Motor neuron (in vitro differentiated cells): ENCODE results near the gene C10orf53. TPM values are rescaled to one million over a fixed set of nuclear protein-coding genes. Genes with fewer than 3 reads are reported as not detected.

Experiments
- ATAC-seq, 8 experiments: fragments of 200-7000 bp; cut with Tn5 transposase; replicated peaks in 6 of 8; 2 replicates each; pipeline ENCODE4 v1.8.0; 2021; ENCODE audit warnings: mild to moderate bottlenecking in 8 of 8, moderate library complexity in 8 of 8
- H3K27ac ChIP-seq, 2 donors: fragments of 250-450 bp; sonication (Bioruptor Pico); 2 replicates each; pipeline ENCODE4 v1.9.0; 2021; ENCODE audit warnings: antibody characterized with exemption in 2 of 2, mild to moderate bottlenecking in 2 of 2, moderate library complexity in 1 of 2
- H3K4me1 ChIP-seq, 2 donors: fragments of 250-450 bp; sonication (Bioruptor Pico); replicated peaks in 1 of 2; 2 replicates each; pipeline ENCODE4 v1.6.1; 2021; ENCODE audit warnings: antibody characterized with exemption in 2 of 2, mild to moderate bottlenecking in 2 of 2, moderate library complexity in 1 of 2
- H3K4me3 ChIP-seq, 5 donors: fragments of 250-450 bp; sonication (Bioruptor Pico); 2 replicates each; pipeline ENCODE4 v1.9.0; 2021; ENCODE audit warnings: antibody characterized with exemption in 5 of 5, mild to moderate bottlenecking in 5 of 5, moderate library complexity in 4 of 5
- WGBS, 10 experiments: fragments of 450-650 bp; shearing (Covaris generic); methylation state at CpG; one replicate each; pipeline ENCODE4 v1.0.0; 2022; 5-methylcytosine and 5-hydroxymethylcytosine counted together
- in situ Hi-C, 9 experiments: fragments of 400-800 bp; cut with MboI; loops; one replicate each; pipeline ENCODE4 v1.15.0; 2021; ENCODE audit warnings: low sequenced_read_pairs in 9 of 9, low pct_unique_long_range_greater_than_20kb in 2 of 9; ENCODE audit not compliant: unreplicated experiment in 9 of 9
- total RNA-seq, 8 experiments: library from RNA; unstranded; fragments of 300-600 nt; gene quantifications; 2 replicates each; pipeline versions ENCODE4 v1.2.3 to v1.2.4, GENCODE V29; 2022

Gene C10orf53
- total RNA-seq, 8 experiments from 2014 or later = 0.21 to 0.76 (median 0.49) TPM; not detected in 3

DNA sequence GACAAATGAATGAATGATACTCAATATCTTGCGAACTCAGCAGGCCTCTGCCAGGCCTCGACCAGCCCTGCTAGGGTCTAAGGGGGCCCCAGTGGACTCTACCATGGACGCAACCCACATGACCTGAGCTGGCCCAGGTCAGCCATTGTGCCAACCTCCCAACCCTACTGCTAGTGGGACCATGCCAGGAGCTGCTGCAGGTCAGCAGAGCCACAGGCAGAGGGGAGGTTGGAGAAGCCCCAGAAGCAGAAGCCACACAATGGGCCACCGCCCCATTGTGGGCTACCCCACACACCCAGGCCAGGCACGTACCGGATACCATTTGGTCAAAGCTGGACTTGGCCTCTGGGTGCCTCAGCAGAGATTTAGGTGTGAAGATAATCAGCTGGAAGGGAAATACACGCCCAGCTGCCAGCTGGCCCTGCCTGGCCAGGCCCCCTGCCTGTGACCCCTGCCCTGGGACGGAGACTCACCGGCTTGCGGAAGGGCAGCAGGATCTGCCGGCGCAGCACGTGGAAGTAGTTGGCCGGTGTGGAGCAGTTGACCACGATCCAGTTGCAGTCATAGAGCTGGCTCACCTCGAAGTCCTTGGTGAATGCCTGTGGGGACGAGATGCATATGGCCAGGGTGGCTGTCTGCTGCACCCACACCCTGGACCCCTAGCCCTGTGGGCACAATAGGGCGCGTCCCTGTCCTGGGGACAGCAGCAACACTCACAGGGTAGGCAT lies 58.2 kb downstream of the C10orf53 start:
- in situ Hi-C loops = no loop called here
- ATAC-seq = no peak
- WGBS, 10 experiments = 29 to 100% (median 99%) methylated on average over 1 to 9 of the region's 19 CpGs; no CpG with 5 or more reads in 2 of the 10 experiments
- Histone ChIP-seq H3K4me1 (no peaks in the 10 kb centered on the region), H3K4me3 (no peak overlapping the region), H3K27ac (no peak overlapping the region)

DNA sequence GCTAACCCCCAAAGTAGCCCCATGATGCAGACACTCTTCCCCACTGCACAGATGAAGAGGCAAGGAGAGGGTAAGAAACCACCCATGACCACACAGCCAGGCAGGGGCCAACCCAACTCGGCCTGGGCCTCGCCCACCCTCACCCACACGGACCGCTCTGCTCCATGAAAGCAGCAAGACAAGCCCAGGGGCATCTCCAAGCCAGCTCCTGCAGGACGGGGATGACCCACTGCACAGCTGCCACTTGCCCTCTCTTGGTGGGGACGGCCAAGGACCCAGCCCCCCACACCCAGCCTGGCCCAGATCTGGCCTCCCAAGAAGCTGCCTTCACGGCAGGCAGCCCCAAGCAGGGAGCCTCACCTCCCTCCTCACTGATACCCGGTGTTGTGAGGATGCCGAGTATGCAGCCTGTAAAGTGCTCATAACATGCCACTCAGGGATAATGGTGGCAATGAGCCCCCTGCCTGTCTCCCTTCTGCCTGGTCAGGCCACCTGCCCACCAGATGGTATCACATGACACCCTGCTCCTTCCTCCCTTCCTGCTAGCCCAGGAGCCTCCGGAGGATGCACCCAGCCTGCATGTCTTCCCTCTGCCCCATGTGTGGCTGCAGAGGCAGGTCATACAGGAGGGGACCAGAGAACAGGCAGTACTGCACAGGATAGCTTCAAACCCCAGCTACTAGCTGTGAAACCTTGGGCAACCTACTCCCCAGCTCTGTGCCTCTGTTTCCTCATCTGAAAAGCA lies 59.3 kb downstream of the C10orf53 start:
- no peak overlapping the region for H3K4me3 ChIP-seq
- H3K27ac ChIP-seq = no peak overlapping the region
- in situ Hi-C loops = no loop called here
- no CpG with 5 or more reads among the region's 10 CpGs for WGBS, 10 experiments
- no peak for ATAC-seq
- no peaks in the 10 kb centered on the region for H3K4me1 ChIP-seq

DNA sequence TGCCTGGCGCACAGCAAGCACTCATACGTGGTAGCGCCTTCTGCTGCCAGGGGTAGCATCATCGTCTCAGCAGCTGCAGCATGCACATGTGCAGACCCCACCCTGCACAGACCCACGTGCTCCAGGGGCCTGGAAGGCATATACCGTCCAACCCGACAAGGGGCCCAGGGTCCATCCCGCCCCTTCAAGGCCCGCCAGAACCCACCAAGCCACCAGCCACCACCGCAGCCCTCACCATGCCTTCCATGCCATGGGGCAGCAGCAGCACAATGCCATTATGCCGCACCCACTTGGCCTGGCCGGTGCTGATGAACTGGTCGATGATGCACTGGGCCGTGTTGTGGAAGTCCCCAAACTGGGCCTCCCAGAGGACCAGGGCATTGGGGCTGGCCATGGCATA lies 60.0 kb downstream of the C10orf53 start:
- 24 to 100% (median 75%) methylated on average over 1 to 4 of the region's 14 CpGs; no CpG with 5 or more reads in 5 of the 10 experiments for WGBS, 10 experiments
- no peak for ATAC-seq
- no peak overlapping the region for H3K27ac ChIP-seq
- no peaks in the 10 kb centered on the region for H3K4me1 ChIP-seq
- in situ Hi-C loops = no loop called here
- H3K4me3 ChIP-seq = no peak overlapping the region

DNA sequence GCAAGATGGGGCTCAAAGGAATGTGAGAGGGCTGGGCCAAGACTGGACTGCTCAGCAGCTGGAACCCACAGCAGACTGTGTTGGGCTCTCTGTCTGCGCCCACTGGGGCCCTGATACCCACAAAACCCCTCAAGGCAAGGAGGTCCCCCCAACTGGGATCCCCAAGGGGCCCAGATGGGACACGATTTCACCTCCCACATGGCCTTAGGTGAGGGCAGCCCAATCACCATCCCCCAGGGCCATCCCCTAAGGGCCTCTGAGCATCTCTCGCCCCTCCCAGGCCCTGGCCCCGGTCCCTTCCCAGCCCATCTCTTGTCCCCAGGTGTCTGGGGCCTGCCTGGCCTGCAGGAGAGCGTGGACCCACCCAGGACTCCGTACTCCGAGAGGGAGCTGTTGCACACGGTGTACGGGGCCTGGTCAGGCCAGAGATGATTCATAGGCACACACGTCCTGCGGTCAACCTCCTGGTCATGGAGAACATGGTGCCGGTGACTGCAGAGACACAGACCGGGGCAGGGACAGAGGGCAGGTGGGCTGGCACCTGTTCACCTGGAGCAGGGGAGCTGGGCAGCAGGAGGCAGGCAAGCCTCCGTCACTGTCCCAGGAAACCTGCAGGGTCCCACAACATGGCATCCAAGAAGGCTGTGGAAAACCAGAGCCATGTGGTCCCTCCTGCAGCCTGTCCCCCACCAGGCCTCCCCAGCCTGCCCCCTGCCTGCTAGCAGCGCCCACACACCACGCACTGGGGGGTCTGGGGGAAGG lies 61.1 kb downstream of the C10orf53 start:
- Histone ChIP-seq H3K4me3 (no peak overlapping the region), H3K4me1 (no peaks in the 10 kb centered on the region), H3K27ac (no peak overlapping the region)
- ATAC-seq = no peak
- WGBS, 10 experiments = 40 to 100% methylated on average over 1 of the region's 16 CpGs; no CpG with 5 or more reads in 8 of the 10 experiments
- in situ Hi-C loops = no loop called here

DNA sequence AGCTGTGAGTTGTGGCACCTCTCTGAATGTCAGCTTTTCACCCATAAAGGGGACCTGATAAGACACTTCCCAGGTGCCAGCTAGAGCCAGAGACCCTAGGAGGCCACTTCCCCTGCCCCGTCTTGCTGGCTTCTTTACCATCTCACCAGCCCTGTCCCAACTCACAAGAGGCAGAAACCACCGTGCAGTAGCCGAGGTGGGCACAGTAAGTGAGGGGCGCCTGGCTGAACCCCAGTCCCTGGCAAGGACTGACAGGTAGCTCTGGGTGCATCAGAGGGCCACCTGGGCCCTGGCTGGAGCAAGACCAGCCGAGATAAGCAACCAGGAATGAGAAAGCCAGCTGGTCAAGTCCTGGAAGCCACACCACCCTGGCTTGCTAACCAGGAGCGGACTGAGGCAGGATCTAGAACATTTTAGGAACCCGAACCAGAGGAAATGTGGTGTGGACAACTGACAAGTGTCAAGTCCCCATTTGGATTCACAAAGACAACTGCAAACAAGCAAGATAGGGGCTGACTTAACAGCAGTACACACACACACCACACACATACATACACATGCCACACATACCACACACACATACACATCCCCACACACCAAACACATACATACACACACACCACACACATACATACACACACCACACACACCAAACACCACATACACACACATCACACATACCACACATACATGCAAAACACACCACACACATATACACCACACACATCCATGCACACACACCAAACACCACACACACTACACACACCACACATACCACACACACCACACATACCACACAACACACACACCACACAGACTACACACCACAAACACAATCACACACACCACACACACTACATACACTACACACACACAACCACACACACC lies 61.9 kb downstream of the C10orf53 start:
- in situ Hi-C loops = no loop called here
- Histone ChIP-seq H3K4me3 (no peak overlapping the region), H3K4me1 (no peaks in the 10 kb centered on the region), H3K27ac (no peak overlapping the region)
- 83 to 100% (median 92%) methylated on average over 1 to 3 of the region's 7 CpGs; no CpG with 5 or more reads in 5 of the 10 experiments for WGBS, 10 experiments
- ATAC-seq = no peak

DNA sequence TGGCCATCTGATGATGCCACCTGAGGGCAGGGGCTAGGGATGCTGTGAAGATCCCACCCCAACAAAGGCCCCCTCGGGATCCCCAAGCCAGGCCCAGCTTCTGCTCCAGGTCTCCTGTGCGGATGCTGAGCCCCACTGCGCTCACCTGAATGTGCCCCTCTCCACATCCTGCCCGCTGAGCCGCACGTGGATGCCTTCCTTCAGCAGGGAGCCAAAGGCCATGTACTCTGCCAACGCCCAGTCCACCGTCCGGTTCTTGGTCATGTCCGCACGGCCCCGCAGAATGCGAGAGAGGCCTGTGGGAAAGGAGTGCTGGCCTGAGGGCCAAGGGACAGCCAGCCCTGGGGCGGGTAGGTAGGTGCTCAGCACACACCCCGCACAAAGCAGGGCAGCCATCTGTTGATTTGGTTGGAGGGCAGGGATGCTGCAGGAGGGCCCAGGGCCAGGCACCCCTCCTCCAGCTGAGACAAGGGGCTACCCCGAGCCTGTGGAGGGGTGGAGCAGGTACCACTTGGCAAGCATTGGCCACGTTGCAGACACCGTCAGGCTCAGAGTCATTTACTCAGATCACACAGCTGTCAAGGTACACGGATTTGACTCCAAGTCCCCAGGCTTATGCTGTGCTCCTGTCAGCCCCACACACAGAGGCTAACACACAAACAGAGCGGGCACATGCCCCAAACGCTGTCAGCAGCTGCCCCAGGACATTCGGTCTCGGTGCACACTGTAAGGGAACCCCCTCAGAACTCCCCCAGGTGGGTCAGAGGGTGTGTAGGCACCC lies 63.4 kb downstream of the C10orf53 start:
- Histone ChIP-seq H3K27ac (no peak overlapping the region), H3K4me1 (no peaks in the 10 kb centered on the region), H3K4me3 (no peak overlapping the region)
- 49 to 100% (median 87%) methylated on average over 3 to 7 of the region's 23 CpGs; no CpG with 5 or more reads in 5 of the 10 experiments for WGBS, 10 experiments
- ATAC-seq = no peak
- in situ Hi-C loops = no loop called here

DNA sequence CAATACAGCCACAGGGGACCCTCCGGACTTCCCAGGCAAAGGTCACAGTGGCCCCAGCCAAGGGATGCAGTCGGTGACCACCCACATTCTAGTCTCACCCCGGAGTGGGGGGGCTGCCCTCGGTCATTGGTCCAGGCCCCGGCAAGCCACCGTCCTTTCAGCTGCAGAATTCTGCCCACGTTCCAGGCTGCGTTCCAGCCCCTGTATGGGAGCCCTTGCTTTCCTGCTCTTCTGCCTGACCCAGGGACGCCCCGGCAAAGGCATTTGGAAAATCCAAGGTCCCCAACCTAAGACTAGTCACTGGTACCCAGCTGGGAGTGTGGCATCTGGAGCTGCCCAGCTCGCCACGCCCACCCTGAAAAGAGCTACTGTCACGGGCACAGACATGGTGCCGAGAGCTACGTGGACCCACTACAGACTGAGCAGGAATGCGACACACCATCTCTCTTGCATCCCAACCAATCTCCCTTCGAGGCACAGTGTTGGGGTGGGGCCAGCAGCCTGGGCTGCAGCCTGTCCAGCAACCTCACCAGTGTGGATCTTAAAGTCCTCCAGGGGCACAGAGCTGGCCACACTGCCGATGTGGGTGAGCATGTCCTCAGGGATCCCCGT lies 64.1 kb downstream of the C10orf53 start:
- WGBS, 10 experiments = 50 to 100% (median 80%) methylated on average over 1 to 4 of the region's 19 CpGs; no CpG with 5 or more reads in 7 of the 10 experiments
- Histone ChIP-seq H3K27ac (no peak overlapping the region), H3K4me1 (no peaks in the 10 kb centered on the region), H3K4me3 (no peak overlapping the region)
- ATAC-seq = no peak
- in situ Hi-C loops = no loop called here

DNA sequence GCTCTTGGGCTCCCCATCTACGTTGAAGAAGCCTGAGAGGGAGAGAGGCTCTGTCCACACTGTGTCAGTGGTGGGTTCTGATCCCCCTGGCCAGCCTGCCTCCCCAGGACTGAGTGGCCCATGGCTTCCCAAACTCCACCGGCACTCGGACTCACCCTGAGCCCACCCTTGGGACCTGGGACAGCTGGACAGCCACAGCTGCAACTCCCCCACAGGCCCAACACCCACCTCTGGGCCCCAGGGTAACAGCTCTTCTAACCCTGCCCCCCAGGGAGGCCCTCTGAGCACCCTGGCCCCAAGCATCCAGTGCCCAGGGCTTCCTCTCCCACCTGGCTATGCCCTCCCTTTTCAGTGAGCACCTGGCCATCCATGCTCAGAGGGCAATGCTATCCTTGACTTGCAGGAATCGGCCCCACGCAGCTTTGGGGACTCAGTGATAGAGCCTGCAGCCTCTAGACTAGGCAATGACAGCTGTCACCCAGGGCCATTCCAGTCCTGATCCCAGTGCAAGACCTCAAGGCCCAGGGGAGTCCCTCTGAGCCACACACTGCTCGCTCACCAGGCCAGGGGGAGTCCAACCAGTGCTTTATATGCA lies 64.7 kb downstream of the C10orf53 start:
- in situ Hi-C loops = no loop called here

DNA sequence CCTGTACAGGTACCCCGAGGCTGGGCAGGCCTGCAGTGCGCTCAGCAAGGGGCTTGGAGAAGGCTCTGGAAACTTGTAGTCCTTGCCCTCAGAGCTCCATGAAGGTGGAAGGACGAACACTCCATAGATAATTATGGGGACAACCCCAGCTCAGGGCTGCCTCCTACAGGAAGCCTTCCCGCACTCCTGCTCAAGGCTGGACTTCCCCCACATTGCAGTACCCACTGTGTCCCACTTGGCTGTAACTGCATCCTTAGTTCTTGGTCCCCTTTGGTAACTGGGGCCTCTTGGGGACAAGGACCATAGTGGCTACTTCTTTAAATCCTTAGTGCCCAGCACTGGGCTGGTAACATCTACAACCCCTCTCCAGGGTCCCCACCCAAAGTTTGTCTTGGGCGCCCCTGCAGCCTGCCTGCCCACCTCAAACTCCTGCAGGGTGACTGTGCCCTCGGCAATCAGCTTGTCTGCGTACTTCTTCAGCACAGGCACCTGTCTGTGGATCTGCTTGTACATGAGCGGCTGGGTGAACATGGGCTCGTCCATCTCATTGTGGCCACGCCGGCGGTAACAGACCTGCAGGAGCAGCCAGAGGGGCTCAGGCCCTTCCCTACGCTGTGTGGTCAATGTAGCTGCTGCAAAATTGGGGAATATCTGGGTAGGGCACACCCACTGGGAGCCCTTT lies 65.6 kb downstream of the C10orf53 start:
- Histone ChIP-seq H3K4me3 (no peak overlapping the region), H3K4me1 (no peaks in the 10 kb centered on the region), H3K27ac (no peak overlapping the region)
- ATAC-seq = peak in 1 of 8 experiments; percentile 34
- 0 to 100% (median 62%) methylated on average over 1 to 4 of the region's 13 CpGs; no CpG with 5 or more reads in 4 of the 10 experiments for WGBS, 10 experiments
- in situ Hi-C loops = no loop called here

More for the DNA sequence above, 64.7 kb downstream of the C10orf53 start:
- Histone ChIP-seq H3K4me1 (no peaks in the 10 kb centered on the region), H3K27ac (no peak overlapping the region), H3K4me3 (no peak overlapping the region)
- ATAC-seq = no peak
- 50 to 100% (median 71%) methylated on average over 1 to 4 of the region's 6 CpGs; no CpG with 5 or more reads in 6 of the 10 experiments for WGBS, 10 experiments

DNA sequence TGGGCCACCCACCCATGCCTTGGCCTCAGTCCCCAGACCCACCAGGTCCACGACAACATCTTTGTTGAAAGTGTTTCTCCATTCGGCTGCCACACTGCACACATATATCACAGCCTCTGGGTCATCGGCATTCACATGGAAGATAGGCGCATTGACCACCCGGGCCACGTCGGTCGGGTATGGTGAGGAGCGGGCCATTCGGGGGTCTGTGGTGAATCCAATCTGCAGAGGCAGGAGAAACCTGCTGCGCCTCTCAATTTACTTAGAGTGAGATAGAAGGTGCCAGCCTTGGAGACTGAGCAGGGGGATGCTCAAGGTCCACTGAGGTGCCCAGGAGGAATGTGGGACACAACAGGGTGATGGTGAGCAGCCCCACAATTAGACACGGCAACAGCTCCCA lies 66.3 kb downstream of the C10orf53 start:
- Histone ChIP-seq H3K4me1 (no peaks in the 10 kb centered on the region), H3K27ac (no peak overlapping the region), H3K4me3 (no peak overlapping the region)
- no peak for ATAC-seq
- WGBS, 10 experiments = 53 to 100% (median 99%) methylated on average over 1 to 11 of the region's 12 CpGs; no CpG with 5 or more reads in 4 of the 10 experiments
- in situ Hi-C loops = no loop called here
